DND-41 (cell line): ENCODE data around the gene SDE2.

Experiments used
- ATAC-seq: fragments of 200-7000 bp; cut with Tn5 transposase; 3 replicates; pipeline ENCODE4 v1.9.1; 2021; ENCODE audit warnings: low read depth; ENCODE audit not compliant: insufficient read depth
- DNase-seq: peaks from one replicate; pipeline ENCODE4 v3.0.0-alpha.2; 2020
- H2AFZ ChIP-seq: 2 replicates; pipeline ENCODE4 v1.6.0; 2012; ENCODE audit warnings: low read depth, low read length
- H3K27ac ChIP-seq: 2 replicates; pipeline ENCODE4 v1.5.1; 2012; ENCODE audit warnings: low read length, inconsistent platforms
- H3K27me3 ChIP-seq: fragments of 200-600 bp; sonication (generic); 2 replicates; pipeline ENCODE4 v1.6.0; 2012; ENCODE audit warnings: low read length, mild to moderate bottlenecking, inconsistent platforms; ENCODE audit not compliant: insufficient read depth, poor library complexity
- H3K36me3 ChIP-seq: 2 replicates; pipeline ENCODE4 v1.5.1; 2012; ENCODE audit warnings: low read length, inconsistent platforms; ENCODE audit not compliant: insufficient read depth
- H3K4me1 ChIP-seq: 2 replicates; pipeline ENCODE4 v1.5.1; 2012; ENCODE audit warnings: mild to moderate bottlenecking, low read length; ENCODE audit not compliant: insufficient read depth
- H3K4me2 ChIP-seq: 2 replicates; pipeline ENCODE4 v1.6.0; 2012; ENCODE audit warnings: mild to moderate bottlenecking, moderate library complexity, low read length, inconsistent platforms; ENCODE audit not compliant: insufficient read depth
- H3K4me3 ChIP-seq, 2 experiments: fragments of 200-600 bp in 1 of 2; shearing (Covaris generic) in 1 of 2; 2 replicates each; pipeline ENCODE4 v1.5.1; 2012 to 2016; ENCODE audit warnings: inconsistent platforms in 2 of 2, low read length in 2 of 2, mild to moderate bottlenecking in 2 of 2, low read depth in 1 of 2, moderate library complexity in 1 of 2
- H3K79me2 ChIP-seq: 2 replicates; pipeline ENCODE4 v1.6.0; 2012; ENCODE audit warnings: low read length, inconsistent platforms; ENCODE audit not compliant: insufficient read depth
- H3K9ac ChIP-seq: 2 replicates; pipeline ENCODE4 v1.6.0; 2012; ENCODE audit warnings: low read depth, mild to moderate bottlenecking, inconsistent platforms, low read length, moderate library complexity
- H3K9me3 ChIP-seq: 2 replicates; pipeline ENCODE4 v1.5.1; 2012; ENCODE audit warnings: low read length, moderate library complexity, mild to moderate bottlenecking, inconsistent platforms; ENCODE audit not compliant: insufficient read depth, severe bottlenecking
- H4K20me1 ChIP-seq: 2 replicates; pipeline ENCODE4 v1.6.0; 2012; ENCODE audit warnings: low read length; ENCODE audit not compliant: insufficient read depth
- CTCF ChIP-seq: IDR thresholded peaks from 2 replicates; pipeline ENCODE4 v1.5.1; 2012; ENCODE audit warnings: borderline replicate concordance, low read length, moderate library complexity, mild to moderate bottlenecking; ENCODE audit not compliant: poor library complexity, severe bottlenecking; ENCODE audit errors: extremely low read depth
- EZH2 ChIP-seq: IDR thresholded peaks from 3 replicates; pipeline ENCODE4 v1.6.1; 2012; ENCODE audit warnings: borderline replicate concordance, low read depth, mild to moderate bottlenecking, moderate library complexity, low read length, inconsistent platforms; ENCODE audit not compliant: severe bottlenecking

The SDE2 gene

GRCh38 chr1:225963735-225964530 is 35.2 kb downstream of the SDE2 start:
- Histone ChIP-seq H3K27ac (no peak overlapping the region), H3K9ac (no peak overlapping the region)
- DNase-seq: no peak

GRCh38 chr1:225962440-225962975 is 36.6 kb downstream of the SDE2 start:
- Histone ChIP-seq H3K9me3 (no peaks in the 10 kb centered on the region), H3K27ac (no peak overlapping the region), H3K4me1 (no peaks in the 10 kb centered on the region), H3K4me3 (no peak overlapping the region), H2AFZ (no peak overlapping the region), H3K27me3 (no peaks in the 10 kb centered on the region), H3K36me3 (no peaks in the 10 kb centered on the region), H4K20me1 (no peaks in the 10 kb centered on the region), H3K9ac (no peak overlapping the region), H3K79me2 (no peaks in the 10 kb centered on the region), H3K4me2 (no peak overlapping the region)
- TF ChIP-seq CTCF: peak; percentile 65
- TF ChIP-seq EZH2: no peak
- DNase-seq (peak; percentile 37), ATAC-seq (peak; percentile 70)

More at GRCh38 chr1:225963735-225964530, 35.2 kb downstream of the SDE2 start:
- Histone ChIP-seq H2AFZ (no peak overlapping the region), H3K4me1 (no peaks in the 10 kb centered on the region), H3K4me2 (no peak overlapping the region), H3K79me2 (no peaks in the 10 kb centered on the region), H3K27me3 (no peaks in the 10 kb centered on the region), H3K4me3 (no peak overlapping the region), H3K9me3 (no peaks in the 10 kb centered on the region), H4K20me1 (no peaks in the 10 kb centered on the region), H3K36me3 (no peaks in the 10 kb centered on the region)
- ATAC-seq: no peak
- no peak for TF ChIP-seq CTCF
- TF ChIP-seq EZH2: no peak

GRCh38 chr1:225961659-225962439 is 37.3 kb downstream of the SDE2 start:
- ATAC-seq: no peak
- H3K27me3 ChIP-seq: no peaks in the 10 kb centered on the region
- TF ChIP-seq EZH2: no peak
- TF ChIP-seq CTCF: no peak
- no peak for DNase-seq
- no peak overlapping the region for H3K9ac ChIP-seq
- H3K79me2 ChIP-seq: no peaks in the 10 kb centered on the region
- no peaks in the 10 kb centered on the region for H3K9me3 ChIP-seq
- H3K4me1 ChIP-seq: no peaks in the 10 kb centered on the region
- no peaks in the 10 kb centered on the region for H4K20me1 ChIP-seq
- no peak overlapping the region for H3K4me2 ChIP-seq
- no peak overlapping the region for H3K27ac ChIP-seq
- no peak overlapping the region for H3K4me3 ChIP-seq
- H3K36me3 ChIP-seq: no peaks in the 10 kb centered on the region
- no peak overlapping the region for H2AFZ ChIP-seq
